ENCODE measurements around the gene MACIR. TPM values are rescaled to one million over a fixed set of nuclear protein-coding genes. Genes with fewer than 3 reads are reported as not detected.

The MACIR gene
- total RNA-seq, 2 donors from 2014 or later, result 5.9 to 9.3 TPM

DNA sequence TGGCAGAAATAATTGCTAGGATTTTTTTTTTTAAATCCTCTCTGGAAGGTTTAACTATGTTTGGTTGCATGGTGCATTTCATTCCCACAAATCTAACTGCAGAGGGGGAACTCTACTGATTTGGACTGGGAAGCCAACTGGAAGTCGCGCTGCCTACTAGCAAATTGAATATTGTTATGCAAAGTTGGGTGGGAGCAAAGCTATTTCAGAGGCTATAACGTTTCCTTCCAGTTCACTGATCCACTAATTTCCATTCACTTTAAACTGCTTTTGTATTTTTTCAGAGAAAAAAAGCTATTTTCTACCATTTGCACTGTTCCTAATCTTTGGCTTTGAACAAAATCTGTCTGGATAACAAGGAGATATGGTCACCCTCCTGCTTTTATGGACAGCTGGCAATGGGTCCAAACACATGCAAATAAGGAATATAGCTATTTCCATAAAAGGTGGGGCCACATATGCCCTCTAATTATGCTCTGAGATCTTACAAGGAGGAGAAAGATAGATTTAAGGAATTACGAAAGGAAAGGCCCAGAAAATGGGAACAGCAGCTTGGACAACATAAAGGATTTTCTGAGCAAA is 40.1 kb downstream of the MACIR start:
- no peaks in the 10 kb centered on the region for H3K36me3 Mint-ChIP-seq
- no peak for DNase-seq (ENCODE audit: low spot score in 2 of 2)
- ATAC-seq, result no peak
- no peak overlapping the region for H3K27ac Mint-ChIP-seq
- H3K9me3 Mint-ChIP-seq, result no peaks in the 10 kb centered on the region

- Mint-ChIP-seq H3K9me3 (peaks cover 3 to 9% of the 10 kb centered on the region in 2 donors), H3K36me3 (no peaks in the 10 kb centered on the region), H3K27ac (no peak overlapping the region)
- ATAC-seq, result no peak
- DNase-seq (ENCODE audit: low spot score in 2 of 2), result no peak
Measured at GRCh38 chr5:103305809-103306208, 47.2 kb downstream of the MACIR start.

GRCh38 chr5:103307470-103307869 is 48.9 kb downstream of the MACIR start:
- Mint-ChIP-seq H3K27ac (no peak overlapping the region), H3K9me3 (peaks cover 3 to 9% of the 10 kb centered on the region in 2 donors), H3K36me3 (peaks cover 0 to 4% of the 10 kb centered on the region in 2 donors)
- no peak for DNase-seq (ENCODE audit: low spot score in 2 of 2)
- no peak for ATAC-seq

GRCh38 chr5:103308774-103309173 is 50.2 kb downstream of the MACIR start:
- no peak for ATAC-seq
- no peak overlapping the region for H3K27ac Mint-ChIP-seq
- H3K9me3 Mint-ChIP-seq, result peaks cover 3 to 9% of the 10 kb centered on the region in 2 donors
- peaks cover 0 to 4% of the 10 kb centered on the region in 2 donors for H3K36me3 Mint-ChIP-seq
- no peak for DNase-seq (ENCODE audit: low spot score in 2 of 2)

DNA sequence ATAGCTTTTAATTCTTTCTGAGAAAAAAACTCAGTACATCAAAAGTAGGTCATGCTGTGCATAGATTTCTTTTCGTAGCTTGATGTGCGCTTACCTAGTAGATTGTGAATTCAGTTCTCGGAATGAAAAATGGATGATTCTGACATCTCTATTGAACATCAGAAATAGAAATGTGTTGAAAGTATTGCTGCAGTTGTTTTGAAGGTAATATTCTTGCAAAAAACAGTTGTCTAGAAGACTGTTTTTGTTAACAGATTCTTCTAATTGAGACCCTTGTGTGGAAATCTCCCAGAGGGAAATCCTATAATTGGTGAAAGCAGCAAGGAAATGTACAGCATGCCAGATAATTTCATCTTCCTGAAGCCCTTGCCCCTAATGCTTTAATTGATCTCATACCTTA is 54.5 kb downstream of the MACIR start:
- H3K9me3 Mint-ChIP-seq, result no peaks in the 10 kb centered on the region
- no peak for ATAC-seq
- peaks cover 0 to 4% of the 10 kb centered on the region in 2 donors for H3K36me3 Mint-ChIP-seq
- H3K27ac Mint-ChIP-seq, result no peak overlapping the region
- no peak for DNase-seq (ENCODE audit: low spot score in 2 of 2)

DNA sequence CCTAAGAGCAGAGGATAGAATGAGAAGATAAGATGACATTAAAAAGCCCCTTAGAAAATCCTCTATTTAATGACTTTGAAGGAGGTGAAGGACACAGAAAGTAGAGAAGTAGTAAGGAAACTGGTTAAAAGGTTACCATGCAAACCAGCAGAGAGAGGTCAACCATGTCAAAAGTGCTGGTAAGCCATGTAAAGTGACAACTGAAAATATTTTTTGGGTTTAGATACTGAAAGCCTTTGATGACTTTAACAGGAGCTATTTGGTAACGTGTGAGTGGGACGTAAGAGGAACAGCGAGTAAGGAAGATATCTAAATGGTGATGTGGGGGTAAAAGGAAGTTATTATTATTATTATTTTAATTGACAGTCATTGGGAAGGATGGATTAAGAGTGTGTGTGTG is 56.9 kb downstream of the MACIR start:
- ATAC-seq (no peak), DNase-seq (ENCODE audit: low spot score in 2 of 2) (no peak)
- no peak overlapping the region for H3K27ac Mint-ChIP-seq
- peaks cover 0 to 4% of the 10 kb centered on the region in 2 donors for H3K36me3 Mint-ChIP-seq
- H3K9me3 Mint-ChIP-seq, result no peaks in the 10 kb centered on the region

GRCh38 chr5:103327451-103327850 is 68.9 kb downstream of the MACIR start:
- H3K36me3 Mint-ChIP-seq, result no peaks in the 10 kb centered on the region
- H3K27ac Mint-ChIP-seq, result no peak overlapping the region
- no peaks in the 10 kb centered on the region for H3K9me3 Mint-ChIP-seq
- ATAC-seq, result no peak
- no peak for DNase-seq (ENCODE audit: low spot score in 2 of 2)

DNA sequence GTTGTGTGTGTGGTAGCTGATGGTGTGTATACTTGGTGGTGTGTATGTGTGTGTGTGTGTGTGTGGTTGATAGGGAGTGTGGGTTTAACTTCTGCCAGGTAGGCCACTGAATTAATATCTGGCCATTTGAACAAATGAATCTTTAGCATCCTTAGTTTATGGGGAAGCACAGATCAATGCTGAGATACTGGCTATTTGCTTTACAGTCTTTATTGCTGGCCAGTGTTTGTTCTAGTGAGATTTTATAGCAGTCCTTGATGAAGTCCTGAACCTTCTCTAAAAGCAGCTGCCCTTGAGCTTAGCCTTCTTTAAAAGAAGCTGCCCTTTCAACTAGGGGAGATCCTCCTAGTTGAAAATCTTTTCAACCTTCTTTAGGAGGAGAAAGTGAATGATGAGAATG is 69.3 kb downstream of the MACIR start:
- H3K27ac Mint-ChIP-seq, result no peak overlapping the region
- DNase-seq (ENCODE audit: low spot score in 2 of 2) (no peak), ATAC-seq (no peak)
- no peaks in the 10 kb centered on the region for H3K9me3 Mint-ChIP-seq
- no peaks in the 10 kb centered on the region for H3K36me3 Mint-ChIP-seq

Other genes with a start within 250 kb of the MACIR start
- 10 to 100 TPM; 11.1 to 12.6 TPM for gene GIN1, start 138.6 kb upstream of the MACIR start, total RNA-seq
- 10 to 100 TPM; 50.0 to 58.9 TPM for gene PPIP5K2, start 138.5 kb upstream of the MACIR start, total RNA-seq

All from activated naive CD4-positive, alpha-beta T cell treated with anti-CD3 and anti-CD28 coated beads, Interleukin-2, amount 50 U/mL, for 72 hours (primary cell).